Peyer's patch (tissue), 4 donors: ENCODE measurements around the gene ACTR3C.

Experiments used
- CTCF ChIP-seq, 6 experiments: fragments of 450-650 bp in 4 of 6; fragments of 200-600 bp in 2 of 6; sonication (generic) in 1 of 6; IDR thresholded peaks; one replicate each; pipeline ENCODE4 v1.5.1; 2017 to 2019; ENCODE audit warnings: antibody characterized with exemption in 6 of 6, mild to moderate bottlenecking in 3 of 6, moderate library complexity in 1 of 6
- POLR2A ChIP-seq, 2 donors: fragments of 450-650 bp; IDR thresholded peaks; one replicate each; pipeline ENCODE4 v1.5.1; 2017; ENCODE audit warnings: antibody characterized with exemption in 2 of 2, mild to moderate bottlenecking in 2 of 2, moderate library complexity in 2 of 2

DNA sequence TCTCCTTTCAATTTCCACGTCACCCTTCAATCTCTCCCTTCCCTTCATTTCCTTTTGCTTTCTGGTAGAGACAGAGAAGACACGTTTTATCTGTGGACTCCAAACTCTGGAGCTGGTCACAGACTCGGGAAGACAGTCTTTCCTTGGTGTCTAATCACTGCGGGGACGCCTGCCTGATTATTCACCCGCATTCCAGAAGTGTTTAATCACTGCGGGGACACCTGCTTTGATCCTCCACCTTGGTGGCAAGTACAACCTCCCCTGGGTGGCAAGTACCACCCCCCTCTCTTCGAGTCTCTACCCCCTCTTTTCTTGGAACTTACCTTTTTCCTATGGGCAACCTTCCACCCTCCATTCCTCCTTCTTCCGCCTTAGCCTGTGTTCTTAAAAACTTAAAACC lies 15.4 kb downstream of the ACTR3C start:
- TF ChIP-seq CTCF (IDR thresholded peaks at IDR 0.05) (no peak), POLR2A (IDR thresholded peaks at IDR 0.05) (no peak)
